K562 (cell line): ENCODE data around the gene TAF1D. TPM values are rescaled to one million over a fixed set of nuclear protein-coding genes. Genes with fewer than 3 reads are reported as not detected.

Source experiments
- ATAC-seq: fragments of 200-7000 bp; cut with Tn5 transposase; 3 replicates; pipeline ENCODE4 v1.9.1; 2020; ENCODE audit warnings: moderate library complexity
- BruUV-seq: library from RNA; stranded (reverse); fragments of 400-500 nt; replicated peaks from 2 replicates; lab custom pipeline; 2021; lab: Mats Ljungman, UMichigan
- CTCF ChIA-PET: fragments of 300-600 bp; formaldehyde crosslinking; extraction: SDS; loops from one replicate; lab custom pipeline; 2021; ENCODE audit warnings: low intra/inter-chr PET ratio; lab: Yijun Ruan, JAX
- POLR2A ChIA-PET: fragments of 300-600, 350-650 bp; sonication (Branson Sonifier 250); formaldehyde crosslinking; extraction: SDS; loops from one replicate; lab custom pipeline; 2021; ENCODE audit warnings: antibody characterized with exemption, inconsistent platforms; lab: Yijun Ruan, JAX
- DNase-seq, 4 experiments: peaks; one replicate each; pipeline versions ENCODE4 v3.0.0 to v3.0.0-alpha.2; 2011 to 2018; ENCODE audit warnings: low spot score in 3 of 4, mixed read lengths in 3 of 4; ENCODE audit errors: extremely low read depth in 1 of 4
- FAIRE-seq: peaks from 2 replicates; lab custom pipeline; 2011; peaks lifted over from hg19 to GRCh38; lab: Jason Lieb, UNC
- H2AFZ ChIP-seq: 2 replicates; pipeline ENCODE4 v1.6.0; 2011; ENCODE audit warnings: low read depth, low read length, control low read depth, inconsistent platforms
- H3K27ac ChIP-seq: fragments of 200-600 bp; 3 replicates; pipeline ENCODE4 v1.8.0; 2011; ENCODE audit warnings: low read depth, mild to moderate bottlenecking, control low read depth, inconsistent platforms, low read length, moderate library complexity, mixed read lengths; ENCODE audit errors: extremely low read depth
- H3K27me3 ChIP-seq, 2 experiments: fragments of 300-600 bp in 1 of 2; 2 replicates in 1 of 2; 3 replicates in 1 of 2; pipeline versions ENCODE4 v1.6.0 to v1.8.0; 2011; ENCODE audit warnings: inconsistent platforms in 2 of 2, low read length in 2 of 2, mild to moderate bottlenecking in 1 of 2, mixed read lengths in 1 of 2, moderate library complexity in 1 of 2; ENCODE audit not compliant: control insufficient read depth in 2 of 2, insufficient read depth in 2 of 2
- H3K36me3 ChIP-seq: fragments of 300-600 bp; 3 replicates; pipeline ENCODE4 v1.8.0; 2011; ENCODE audit warnings: mild to moderate bottlenecking, low read length, inconsistent platforms; ENCODE audit not compliant: control insufficient read depth, insufficient read depth
- H3K4me1 ChIP-seq, 2 experiments: fragments of 200-600 bp in 1 of 2; replicated peaks in 1 of 2; 2 replicates in 1 of 2; 3 replicates in 1 of 2; pipeline versions ENCODE4 v1.5.1 to v1.8.0; 2011; ENCODE audit warnings: inconsistent platforms in 2 of 2, low read length in 2 of 2, mild to moderate bottlenecking in 1 of 2, mixed read lengths in 1 of 2, moderate library complexity in 1 of 2; ENCODE audit not compliant: control insufficient read depth in 2 of 2, insufficient read depth in 2 of 2
- H3K4me2 ChIP-seq: 2 replicates; pipeline ENCODE4 v1.6.1; 2011; ENCODE audit warnings: low read length, control low read depth, inconsistent platforms, mixed read lengths; ENCODE audit not compliant: insufficient read depth
- H3K4me3 ChIP-seq: fragments of 200-600 bp; sonication (generic), shearing (Covaris generic); 2 replicates; pipeline ENCODE4 v1.5.1; 2016; ENCODE audit warnings: control low read depth, inconsistent platforms
- H3K79me2 ChIP-seq: fragments of 200-600 bp; 3 replicates; pipeline ENCODE4 v1.8.0; 2011; ENCODE audit warnings: low read length, inconsistent platforms; ENCODE audit not compliant: control insufficient read depth, insufficient read depth
- H3K9ac ChIP-seq, 2 experiments: 2 replicates each; pipeline versions ENCODE4 v1.6.0 to v1.6.1; 2011; ENCODE audit warnings: low read depth in 2 of 2, low read length in 2 of 2, control low read depth in 1 of 2, inconsistent platforms in 1 of 2, mild to moderate bottlenecking in 1 of 2, mixed read lengths in 1 of 2; ENCODE audit not compliant: insufficient read depth in 1 of 2
- H3K9me1 ChIP-seq: one replicate; pipeline ENCODE4 v1.6.0; 2011; ENCODE audit warnings: inconsistent platforms, mild to moderate bottlenecking, low read length, moderate library complexity; ENCODE audit not compliant: control insufficient read depth, insufficient read depth
- H3K9me3 ChIP-seq: replicated peaks from 2 replicates; pipeline ENCODE4 v1.5.1; 2011; ENCODE audit warnings: low read depth, low read length, inconsistent platforms; ENCODE audit not compliant: control insufficient read depth, insufficient read depth
- H4K20me1 ChIP-seq: replicated peaks from 2 replicates; pipeline ENCODE4 v1.6.1; 2011; ENCODE audit warnings: low read length, inconsistent platforms, mixed read lengths; ENCODE audit not compliant: control insufficient read depth, insufficient read depth
- ARNT ChIP-seq, 2 experiments: fragments of 450-650 bp; IDR thresholded peaks; 2 replicates each; pipeline ENCODE4 v1.6.1; 2016; ENCODE audit warnings: mild to moderate bottlenecking in 1 of 2
- CEBPB ChIP-seq: fragments of 450-650 bp; IDR thresholded peaks from 2 replicates; pipeline ENCODE4 v1.6.1; 2016; ENCODE audit warnings: missing genetic modification characterization, missing compliant biosample characterization
- E2F1 ChIP-seq: sonication (generic); formaldehyde crosslinking; IDR thresholded peaks from 2 replicates; pipeline ENCODE4 v1.8.1; 2023; ENCODE audit warnings: mild to moderate bottlenecking, missing genetic modification reagents, moderate library complexity
- ETV5 ChIP-seq: sonication (generic); formaldehyde crosslinking; IDR thresholded peaks from 2 replicates; pipeline ENCODE4 v1.4.0; 2020; ENCODE audit warnings: low read depth, mild to moderate bottlenecking, missing genetic modification reagents
- MYNN ChIP-seq, 2 experiments: sonication (generic); formaldehyde crosslinking in 1 of 2; IDR thresholded peaks; 2 replicates each; pipeline versions ENCODE4 v1.5.0 to v1.6.1; 2016 to 2020; ENCODE audit warnings: antibody characterized with exemption in 1 of 2, missing genetic modification reagents in 1 of 2
- POLR2H ChIP-seq: IDR thresholded peaks from 2 replicates; pipeline ENCODE4 v1.6.1; 2016; ENCODE audit warnings: missing genetic modification characterization, low read depth, mild to moderate bottlenecking, control low read depth, missing compliant biosample characterization, moderate library complexity
- RFX1 ChIP-seq: fragments of 450-650 bp; IDR thresholded peaks from 2 replicates; pipeline ENCODE4 v1.6.1; 2016; ENCODE audit warnings: mild to moderate bottlenecking, moderate library complexity
- RUNX1 ChIP-seq: sonication (generic); IDR thresholded peaks from 2 replicates; pipeline ENCODE4 v1.6.1; 2016; ENCODE audit warnings: antibody characterized with exemption, low read depth
- USF2 ChIP-seq: sonication (generic); formaldehyde crosslinking; IDR thresholded peaks from 2 replicates; pipeline ENCODE4 v1.5.0; 2020; ENCODE audit warnings: missing genetic modification reagents
- ZBTB33 ChIP-seq: sonication (generic); formaldehyde crosslinking; IDR thresholded peaks from 2 replicates; pipeline ENCODE4 v1.8.1; 2023; ENCODE audit warnings: mild to moderate bottlenecking, missing genetic modification reagents
- WGBS: fragments of 100-300 bp; shearing (Covaris generic); methylation state at CpG from one replicate; pipeline ENCODE4 v1.1.6; 2016; ENCODE audit warnings: low coverage, mixed read lengths; ENCODE audit not compliant: insufficient coverage; ENCODE audit errors: missing lambda C conversion rate; 5-methylcytosine and 5-hydroxymethylcytosine counted together
- in situ Hi-C: fragments of 300-500 bp; cut with MboI; formaldehyde crosslinking; loops from 4 replicates; pipeline ENCODE4 v1.15.0; 2018; ENCODE audit warnings: inconsistent platforms, mixed read lengths
- intact Hi-C: fragments of 100-400 bp; cut with micrococcal nuclease; formaldehyde crosslinking; loops from 2 replicates; pipeline ENCODE4 v1.14.2; 2022
- polyA plus RNA-seq, 8 experiments: library from polyadenylated mRNA; depleted of rRNA in 4 of 8; stranded (reverse) in 5 of 8; unstranded in 3 of 8; fragments of >200 nt; fragmentation: Nextera tagmentation in 2 of 8; fragmentation: Illumina TruSeq in 1 of 8; extraction: Ambion mirVana in 2 of 8; extraction: Trizol in 1 of 8; gene quantifications; 2 replicates each; pipeline versions ENCODE4 v1.2.1 to v1.2.3, GENCODE V29; 2011 to 2014; ENCODE audit warnings: inconsistent platforms in 1 of 8, missing spikeins in 1 of 8
- total RNA-seq, 7 experiments: library from RNA; depleted of rRNA in 6 of 7; stranded (reverse); fragments of >200 nt in 6 of 7; fragmentation: Illumina TruSeq in 2 of 7; extraction: Trizol in 2 of 7; gene quantifications; 2 replicates each; pipeline versions ENCODE4 v1.2.1 to v1.2.3, GENCODE V29; 2011 to 2021; ENCODE audit warnings: low replicate concordance in 1 of 7
- TF ChIP-seq, protein P1 (sequence below), 2 experiments: IDR thresholded peaks in 1 of 2; conservative IDR thresholded peaks in 1 of 2; 2 replicates each; pipeline ENCODE4 v1.6.1; 2016; ENCODE audit warnings: low read depth in 2 of 2, mild to moderate bottlenecking in 1 of 2, missing compliant biosample characterization in 1 of 2, missing genetic modification characterization in 1 of 2, moderate library complexity in 1 of 2

Gene TAF1D
- total and polyA plus RNA-seq, 9 of the 15 experiments (the other 6 are each of a cell fraction or from before 2014, with no cell fraction given), result 122 to 347 (median 250) TPM

DNA sequence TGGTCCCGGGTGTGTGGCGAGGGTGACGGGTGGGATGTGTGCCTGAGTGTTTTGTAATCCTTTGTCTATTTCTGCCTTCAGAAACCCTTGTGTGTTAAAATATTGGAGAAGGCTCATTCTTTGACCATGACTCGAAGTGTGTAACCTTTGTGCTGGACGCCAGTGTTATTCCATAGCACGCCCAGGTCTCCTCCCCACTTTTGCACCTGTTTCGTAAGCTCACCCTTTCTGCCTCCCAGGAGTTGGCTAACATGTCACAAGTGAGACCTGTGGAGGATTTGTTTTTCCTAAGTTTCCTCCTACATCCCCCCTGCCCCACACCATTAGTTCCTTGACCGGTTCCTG, 559 bp upstream of the TAF1D start (continued):
- no peak for TF ChIP-seq ZBTB33 (CRISPR knock-in tag)
- peak; percentile 91 for TF ChIP-seq CEBPB (tag)
- no peak for TF ChIP-seq POLR2H
- 0 out of 2 replicates have a peak, but pooled peaks have one; percentile 9 for TF ChIP-seq E2F1
- TF ChIP-seq, all 486 proteins: peak for 14

GRCh38 chr11:93740730-93741093, 583 bp downstream of the TAF1D start:
- in situ Hi-C loops, result no loop called here
- TF ChIP-seq ARNT (IDR thresholded peaks at IDR 0.05) (no peak), MYNN (IDR thresholded peaks at IDR 0.05) (no peak), MYNN (CRISPR knock-in tag; IDR thresholded peaks at IDR 0.05) (no peak), USF2 (CRISPR knock-in tag) (peak; percentile 78; the same call in 1 of the 2 replicates), RUNX1 (no peak), RFX1 (no peak), ETV5 (CRISPR knock-in tag) (no peak)
- TF ChIP-seq, protein P1, sequence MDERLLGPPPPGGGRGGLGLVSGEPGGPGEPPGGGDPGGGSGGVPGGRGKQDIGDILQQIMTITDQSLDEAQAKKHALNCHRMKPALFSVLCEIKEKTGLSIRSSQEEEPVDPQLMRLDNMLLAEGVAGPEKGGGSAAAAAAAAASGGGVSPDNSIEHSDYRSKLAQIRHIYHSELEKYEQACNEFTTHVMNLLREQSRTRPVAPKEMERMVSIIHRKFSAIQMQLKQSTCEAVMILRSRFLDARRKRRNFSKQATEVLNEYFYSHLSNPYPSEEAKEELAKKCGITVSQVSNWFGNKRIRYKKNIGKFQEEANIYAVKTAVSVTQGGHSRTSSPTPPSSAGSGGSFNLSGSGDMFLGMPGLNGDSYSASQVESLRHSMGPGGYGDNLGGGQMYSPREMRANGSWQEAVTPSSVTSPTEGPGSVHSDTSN (CRISPR knock-in tag; IDR thresholded peaks at IDR 0.05; ENCODE audit: low read depth), result no peak
- TF ChIP-seq, protein P1 (tag; conservative IDR thresholded peaks at IDR 0.05; ENCODE audit: low read depth), result no peak

More at GRCh38 chr11:93740730-93741093, 583 bp downstream of the TAF1D start:
- Histone ChIP-seq H3K27ac (peak overlapping the region; percentile 98), H3K4me2 (peak overlapping the region; percentile 95), H4K20me1 (no peaks in the 10 kb centered on the region; the same call in none of the 2 replicates), H3K9me1 (no peaks in the 10 kb centered on the region), H3K4me3 (peak overlapping the region; percentile 79), H3K27me3 (no peaks in the 10 kb centered on the region), H2AFZ (peak overlapping the region; percentile 60; the same call in 1 of the 2 replicates), H3K79me2 (peaks cover 73% of the 10 kb centered on the region), H3K9me3 (no peaks in the 10 kb centered on the region), H3K36me3 (peaks cover 56% of the 10 kb centered on the region), H3K9ac (peak overlapping the region; percentile 99 to 100), H3K4me1 (peaks cover 4 to 10% of the 10 kb centered on the region in 2 experiments; a peak in 4 of 5 replicates)
- intact Hi-C loops, result loop anchor here (1.0 kb wide), 2 partner anchors 22 to 44 kb away; partner anchors contain the start of gene MED17
- CTCF ChIA-PET, result no interaction called here
- FAIRE-seq, result no peak
- 2% methylated on average over 20 of the region's 20 CpGs for WGBS
- ATAC-seq, result peak; percentile 76
- POLR2A ChIA-PET, result interaction anchor here (0.8 to 5.1 kb wide), 23 partner anchors 10 to 737 kb away, joined by 3 to 98 read pairs (median 7); partner anchors contain the start of genes CEP295, MED17 and VSTM5
- no TSS peak for BruUV-seq
- DNase-seq, result peak in 3 of 4 experiments; percentile 36 to 80 (median 60)
